HK-2 (cell line): Measurements from ENCODE around the gene ZFPL1.
"Not testable (repeated sequence)": the region's sequence is repeated elsewhere in the genome, so short reads cannot be mapped to it uniquely, and the experiment has no call there.

Experiments used
- DNase-seq: peaks from one replicate; pipeline ENCODE4 v3.0.0-alpha.2; 2018; ENCODE audit not compliant: unreplicated experiment

Gene ZFPL1

DNA sequence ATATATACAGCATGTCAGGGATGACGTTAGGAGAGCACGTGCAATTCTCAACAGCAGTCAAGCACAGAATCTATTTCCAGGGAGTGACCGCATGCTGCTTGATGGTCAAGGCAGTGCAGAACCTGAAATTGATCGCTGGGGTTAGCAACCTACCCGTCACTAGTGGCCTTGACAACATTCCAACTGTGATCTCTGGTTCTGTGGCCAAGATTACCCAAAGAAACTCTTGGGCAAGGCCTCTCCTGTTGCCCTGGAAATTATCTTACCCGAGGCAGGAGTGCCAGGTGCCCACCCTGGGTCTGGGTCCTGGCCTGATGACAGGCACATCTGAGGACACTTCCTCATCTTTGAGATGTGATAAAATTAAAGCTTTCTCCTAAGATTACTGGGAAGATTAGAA lies 29.8 kb downstream of the ZFPL1 start:
- DNase-seq: no peak

- no peak for DNase-seq
Observed at GRCh38 chr11:65114538-65115171, 30.6 kb downstream of the ZFPL1 start.

DNA sequence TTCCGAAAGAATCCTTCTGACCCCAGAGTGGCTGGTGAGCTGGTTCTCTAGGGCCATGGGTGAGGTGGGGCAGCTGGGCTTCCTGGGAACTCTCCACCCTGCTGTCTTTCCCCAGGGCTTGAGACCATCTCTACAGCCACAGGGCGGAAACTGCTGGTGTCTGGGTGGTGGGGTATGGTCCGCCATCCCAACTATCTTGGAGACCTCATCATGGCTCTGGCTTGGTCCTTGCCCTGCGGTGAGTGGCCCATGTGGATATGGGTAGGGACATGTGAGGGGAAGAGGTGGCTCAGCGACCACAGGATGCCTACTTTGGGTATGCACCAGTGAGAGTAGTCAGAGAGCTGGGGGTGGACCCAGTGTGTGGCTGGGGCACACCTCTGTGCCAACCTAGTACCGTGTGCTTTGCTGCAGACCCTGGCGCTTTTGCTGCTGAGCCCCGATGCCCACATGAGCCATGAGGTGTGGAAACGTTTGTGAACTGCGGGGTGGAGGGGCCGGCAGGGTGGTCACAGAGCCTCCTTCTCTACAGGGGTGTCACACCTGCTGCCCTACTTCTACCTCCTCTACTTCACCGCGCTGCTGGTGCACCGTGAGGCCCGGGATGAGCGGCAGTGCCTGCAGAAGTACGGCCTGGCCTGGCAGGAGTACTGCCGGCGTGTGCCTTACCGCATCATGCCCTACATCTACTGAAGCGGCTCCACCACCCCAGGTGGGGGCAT lies 31.5 kb downstream of the ZFPL1 start:
- no peak for DNase-seq

DNA sequence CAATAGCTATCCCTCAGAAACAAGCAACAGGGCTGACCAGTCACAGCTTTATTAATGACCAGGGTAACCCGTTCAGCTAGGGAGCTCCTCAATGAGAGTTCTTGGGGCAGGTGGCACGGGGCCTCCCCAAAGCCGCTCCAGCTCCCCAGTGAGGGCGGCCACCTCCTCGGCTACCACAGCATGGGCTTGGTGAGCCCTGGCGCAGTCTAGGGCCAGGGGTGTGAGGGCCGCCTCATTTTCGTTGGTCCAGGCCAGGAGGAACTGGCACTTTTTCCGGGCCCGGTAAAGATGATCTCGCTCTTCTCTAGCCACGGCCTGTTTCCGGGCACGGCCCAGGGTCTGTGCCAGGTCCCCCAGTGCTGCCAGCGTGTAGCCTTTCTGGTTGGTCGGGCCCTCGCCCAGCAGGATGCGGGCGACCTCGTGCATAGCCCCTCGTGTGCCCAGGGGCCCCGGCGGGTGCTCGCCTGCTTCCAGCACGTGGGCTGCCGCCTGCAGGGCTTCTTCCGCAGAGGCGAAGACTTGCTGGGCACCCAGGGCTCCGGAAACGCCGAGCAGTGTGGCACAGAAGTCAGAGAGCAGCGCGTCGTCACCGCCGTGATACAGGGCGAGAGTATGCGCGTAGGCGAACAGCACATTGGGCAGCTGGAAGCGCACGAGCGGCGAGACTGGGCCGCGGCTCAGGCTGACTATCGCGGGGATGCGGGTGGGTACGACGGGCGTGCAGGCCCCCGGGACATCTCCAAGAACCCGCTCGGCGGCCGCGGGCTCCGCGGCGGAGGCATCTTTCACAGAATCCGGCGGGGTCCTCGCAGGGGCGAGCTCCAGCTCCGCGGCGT lies 32.6 kb downstream of the ZFPL1 start:
- peak; percentile 65 for DNase-seq

DNA sequence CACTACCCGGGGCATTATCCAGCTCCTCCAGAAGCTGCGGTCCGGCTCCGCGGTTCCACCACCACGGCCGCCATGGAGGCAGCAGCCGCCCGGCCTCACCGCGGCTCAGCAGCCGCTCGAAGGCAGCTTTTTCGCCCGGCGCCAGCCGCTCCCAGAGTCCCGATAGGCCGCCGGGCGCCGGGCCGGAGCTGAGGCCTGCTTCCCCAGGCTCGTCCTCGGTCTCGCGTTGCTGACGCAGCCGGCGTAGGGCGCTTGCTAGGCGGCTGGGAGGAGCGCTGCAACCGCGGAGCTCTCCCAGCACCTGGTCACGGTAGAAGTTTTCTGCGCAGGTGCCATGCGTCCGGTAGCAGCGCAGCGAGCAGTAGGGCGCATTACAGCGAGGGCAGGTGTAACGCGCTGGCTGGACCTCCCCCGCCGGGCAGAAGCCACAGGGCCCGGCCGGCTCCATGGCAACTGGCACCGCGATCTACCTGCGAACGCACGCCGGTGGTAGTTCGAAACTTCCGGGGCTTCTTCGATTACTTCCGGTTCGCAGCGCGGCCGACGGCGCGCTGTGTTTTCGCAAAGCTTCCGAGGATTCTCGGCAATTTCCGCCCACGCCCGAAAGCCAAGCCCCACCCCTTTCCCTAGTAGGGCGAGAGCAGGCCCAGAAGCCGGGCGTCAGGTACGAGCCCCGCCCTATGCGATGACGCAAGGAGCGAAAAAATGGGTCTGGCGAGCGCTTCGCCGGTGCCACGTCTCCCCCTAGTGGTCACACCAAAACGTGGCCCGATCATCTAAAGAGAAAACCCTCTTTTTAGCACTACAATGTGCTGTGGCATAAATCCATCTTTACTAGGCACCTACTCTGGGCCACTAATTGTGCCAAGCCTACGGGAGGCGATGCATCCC lies 33.4 kb downstream of the ZFPL1 start, which contains the start of gene ZNHIT2:
TSS of gene ZNHIT2 (minus strand) at position 496 of the 891 bp plus-strand sequence. CDS start at position 448, 48 bp downstream.
- DNase-seq: peak; percentile 96

GRCh38 chr11:65118097-65118837 lies 34.2 kb downstream of the ZFPL1 start:
- DNase-seq: no peak

DNA sequence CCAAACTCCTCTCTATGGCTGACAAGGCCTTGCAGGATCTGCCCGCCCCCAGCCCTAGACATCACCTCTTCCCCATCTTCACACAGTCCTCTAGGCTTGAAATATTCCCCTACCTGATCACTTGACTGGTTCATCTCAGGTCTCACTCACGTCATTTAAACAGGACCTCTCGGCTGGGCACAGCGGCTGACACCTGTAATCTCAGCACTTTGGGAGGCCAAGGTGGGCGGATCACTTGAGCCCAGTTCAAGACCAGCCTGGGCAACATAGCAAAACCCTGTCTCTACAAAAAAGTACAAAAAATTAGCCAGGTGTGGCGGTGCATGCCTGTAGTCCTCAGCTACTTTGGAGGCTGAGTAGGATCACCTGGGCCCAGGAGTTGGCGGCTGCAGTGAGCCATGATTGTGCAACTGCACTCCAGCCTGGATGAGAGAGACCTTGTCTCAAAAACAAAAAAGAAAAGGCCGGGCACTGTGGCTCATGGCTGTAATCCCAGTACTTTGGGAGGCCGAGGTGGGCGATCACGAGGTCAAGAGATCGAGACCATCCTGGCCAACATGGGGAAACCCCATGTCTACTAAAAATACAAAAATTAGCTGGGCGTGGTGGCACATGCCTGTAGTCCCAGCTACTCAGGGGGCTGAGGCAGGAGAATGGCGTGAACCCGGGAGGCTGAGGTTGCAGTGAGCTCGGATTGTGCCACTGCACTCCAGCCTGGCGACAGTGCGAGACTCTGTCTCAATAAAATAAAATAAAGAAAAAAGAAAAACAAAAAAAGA lies 35.1 kb downstream of the ZFPL1 start:
- not testable (repeated sequence) for DNase-seq

DNA sequence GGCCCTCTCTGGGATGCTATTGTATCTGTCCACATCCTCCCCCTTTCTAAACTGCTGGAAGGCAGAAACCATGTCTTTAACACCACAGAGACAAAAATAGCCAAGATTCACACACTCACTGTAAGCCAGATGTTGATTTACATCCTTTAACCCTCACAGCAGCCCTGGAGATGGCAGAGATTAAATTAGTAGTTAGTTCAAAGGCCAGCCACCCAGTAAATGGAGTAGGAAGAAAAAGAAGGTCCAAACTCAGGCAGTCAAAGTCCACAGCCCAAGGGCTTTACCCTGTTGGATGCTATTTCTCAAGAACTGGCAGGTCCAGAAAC lies 35.6 kb downstream of the ZFPL1 start:
- DNase-seq: no peak

DNA sequence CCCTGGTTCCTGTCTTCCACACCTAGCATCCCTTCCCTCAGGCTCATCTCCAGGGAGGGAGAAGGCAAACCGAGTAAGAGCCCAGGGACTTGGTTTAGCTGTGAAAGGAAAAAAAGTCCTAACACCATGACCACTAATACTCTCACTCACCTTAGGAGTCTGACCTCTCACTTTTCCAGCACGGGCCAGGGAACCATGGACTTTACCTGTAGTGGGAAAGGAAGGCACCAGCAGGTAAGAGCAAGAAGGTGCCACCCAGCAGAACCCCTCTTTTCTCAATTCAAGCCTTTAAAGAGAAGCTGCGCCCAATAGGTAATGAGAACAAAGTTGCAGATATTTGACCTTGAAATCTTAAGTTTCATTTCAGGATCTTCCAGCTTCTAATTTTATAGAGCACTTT lies 36.8 kb downstream of the ZFPL1 start:
- no peak for DNase-seq

DNA sequence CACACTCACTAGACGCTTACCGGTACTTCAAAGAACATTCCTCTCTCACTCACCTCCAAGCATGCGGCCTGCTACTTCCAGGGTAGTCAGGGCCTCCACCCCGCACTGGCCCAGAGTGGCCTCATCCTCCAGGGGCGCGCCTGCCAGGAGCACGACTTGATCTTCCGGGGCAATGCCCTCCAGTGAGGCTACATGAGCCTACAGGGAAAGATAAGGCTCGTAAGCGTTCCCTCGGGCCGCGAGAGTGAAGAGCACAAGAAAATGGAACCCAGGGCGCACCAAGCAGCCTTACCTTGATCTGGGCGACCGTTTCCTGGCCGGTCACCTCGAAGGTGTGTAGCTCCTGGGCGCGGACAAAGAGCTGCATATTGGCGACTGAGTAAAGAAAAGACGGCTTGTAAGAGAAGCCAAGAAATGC lies 37.4 kb downstream of the ZFPL1 start:
- DNase-seq: peak; percentile 22

- DNase-seq: peak; percentile 94
Observed at GRCh38 chr11:65121865-65122696, 38.1 kb downstream of the ZFPL1 start, which contains the start of the genes FAU and MRPL49. Gene FAU, minus strand, starts transcription at chr11:65122134. Its CDS starts 321 bp downstream, at chr11:65121813. Gene MRPL49, plus strand, starts transcription at chr11:65122321. Its CDS starts 26 bp downstream, at chr11:65122347.

DNA sequence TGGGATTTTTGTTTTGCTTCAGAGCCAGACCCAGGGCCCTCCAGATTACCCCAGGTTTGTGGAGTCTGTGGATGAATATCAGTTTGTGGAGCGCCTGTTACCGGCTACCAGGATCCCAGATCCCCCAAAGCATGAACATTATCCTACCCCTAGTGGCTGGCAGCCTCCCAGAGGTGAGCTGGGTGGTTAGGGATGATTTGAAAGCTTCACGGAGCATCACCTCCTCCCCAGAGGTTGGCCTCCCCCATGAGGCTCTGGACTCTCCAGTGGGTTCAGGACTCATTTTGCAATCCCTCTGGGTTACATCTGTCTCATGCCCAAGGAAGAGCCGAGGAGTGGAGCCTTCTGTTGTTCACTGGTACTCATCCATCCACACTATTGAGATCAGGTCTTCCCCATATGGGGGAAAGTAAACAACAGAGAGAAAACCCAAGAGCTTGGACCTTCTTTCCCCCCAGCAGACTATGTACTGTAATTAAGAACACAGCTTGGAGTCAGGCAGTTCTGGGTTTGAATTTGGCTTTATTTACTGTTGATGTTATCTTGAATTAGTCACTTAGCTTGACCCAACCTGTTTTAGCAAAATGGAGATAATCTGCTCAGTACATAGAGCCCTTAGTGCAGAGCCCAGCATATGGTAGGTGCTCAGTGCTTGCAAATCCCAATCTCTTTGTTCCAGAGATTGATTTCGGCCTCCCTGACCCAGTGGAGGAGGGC lies 40.6 kb downstream of the ZFPL1 start:
- no peak for DNase-seq

GRCh38 chr11:65125197-65126056 lies 41.4 kb downstream of the ZFPL1 start:
- DNase-seq: no peak

- DNase-seq: no peak
Observed at GRCh38 chr11:65126624-65127274, 42.7 kb downstream of the ZFPL1 start.

GRCh38 chr11:65127473-65128181 lies 43.6 kb downstream of the ZFPL1 start:
- no peak for DNase-seq
